Ishikawa (cell line): Measurements from ENCODE around the gene NDFIP2.

ENCODE experiments used
- CEBPB ChIP-seq: IDR thresholded peaks from 2 replicates; pipeline ENCODE4 v1.6.1; 2012
- TAF1 ChIP-seq: IDR thresholded peaks from 2 replicates; pipeline ENCODE4 v1.6.1; 2012; ENCODE audit warnings: low read depth, mild to moderate bottlenecking
- TF ChIP-seq, protein P1 (sequence below): IDR thresholded peaks from 2 replicates; pipeline ENCODE4 v1.6.1; 2012

DNA sequence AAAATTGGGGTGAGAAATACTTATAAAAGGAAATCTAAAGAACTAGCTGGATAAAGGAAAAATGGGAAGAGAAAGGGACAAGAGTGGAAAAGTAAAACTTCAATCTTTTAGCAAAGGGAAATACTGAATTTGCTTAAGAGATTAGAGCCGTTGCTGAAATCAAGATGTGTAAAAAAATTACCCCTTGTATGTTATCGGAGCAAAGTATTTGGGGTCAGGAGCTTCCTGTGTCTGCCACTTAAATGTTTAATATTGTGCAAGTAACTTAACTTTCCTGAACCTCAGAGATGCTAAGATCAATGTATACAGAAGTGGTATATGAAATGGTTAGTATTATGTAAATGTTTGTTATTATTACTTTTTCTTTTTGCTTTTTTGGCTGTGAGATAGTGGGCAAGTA lies 51.6 kb downstream of the NDFIP2 start:
- TF ChIP-seq TAF1: no peak
- TF ChIP-seq CEBPB: no peak
- TF ChIP-seq, protein P1, sequence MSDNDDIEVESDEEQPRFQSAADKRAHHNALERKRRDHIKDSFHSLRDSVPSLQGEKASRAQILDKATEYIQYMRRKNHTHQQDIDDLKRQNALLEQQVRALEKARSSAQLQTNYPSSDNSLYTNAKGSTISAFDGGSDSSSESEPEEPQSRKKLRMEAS: no peak
